ENCODE measurements around the gene CTNNA3.
"Not testable (repeated sequence)": the region's sequence is repeated elsewhere in the genome, so short reads cannot be mapped to it uniquely, and the experiment has no call there.

The CTNNA3 gene

GRCh38 chr10:67602268-67602950 is 93.6 kb downstream of the CTNNA3 start:
- DNase-seq = peak; percentile 99

- no peak for DNase-seq
These were observed 96.4 kb downstream of the CTNNA3 start for GRCh38 chr10:67599597-67599996.

GRCh38 chr10:67596641-67597040 is 99.4 kb downstream of the CTNNA3 start:
- peak; percentile 77 for DNase-seq

GRCh38 chr10:67587771-67588170 is 108.2 kb downstream of the CTNNA3 start:
- no peak for DNase-seq

- no peak for DNase-seq
These were observed 120.5 kb downstream of the CTNNA3 start for GRCh38 chr10:67575532-67575931.

- no peak for DNase-seq
These were observed 122.5 kb downstream of the CTNNA3 start for GRCh38 chr10:67573484-67573883.

GRCh38 chr10:67571503-67571902 is 124.5 kb downstream of the CTNNA3 start:
- no peak for DNase-seq

- DNase-seq = not testable (repeated sequence)
These were observed 137.7 kb downstream of the CTNNA3 start for GRCh38 chr10:67558311-67558710.

- no peak for DNase-seq
These were observed 142.7 kb downstream of the CTNNA3 start for GRCh38 chr10:67553254-67553653.

GRCh38 chr10:67550838-67551402 is 145.1 kb downstream of the CTNNA3 start:
- DNase-seq = no peak

GRCh38 chr10:67550046-67550445 is 145.9 kb downstream of the CTNNA3 start:
- peak; percentile 63 for DNase-seq

- peak; percentile 82 for DNase-seq
These were observed 146.6 kb downstream of the CTNNA3 start for GRCh38 chr10:67549390-67549789.

GRCh38 chr10:67541411-67541810 is 154.6 kb downstream of the CTNNA3 start:
- DNase-seq = no peak

GRCh38 chr10:67539312-67539711 is 156.7 kb downstream of the CTNNA3 start:
- DNase-seq = no peak

- no peak for DNase-seq
These were observed 158.1 kb downstream of the CTNNA3 start for GRCh38 chr10:67537906-67538305.

GRCh38 chr10:67533376-67533775 is 162.6 kb downstream of the CTNNA3 start:
- no peak for DNase-seq

GRCh38 chr10:67530990-67531389 is 165.0 kb downstream of the CTNNA3 start:
- DNase-seq = not testable (repeated sequence)

- DNase-seq = no peak
These were observed 168.6 kb downstream of the CTNNA3 start for GRCh38 chr10:67527351-67527750.

- no peak for DNase-seq
These were observed 174.4 kb downstream of the CTNNA3 start for GRCh38 chr10:67521546-67521945.

GRCh38 chr10:67520924-67521520 is 175.0 kb downstream of the CTNNA3 start:
- peak; percentile 70 for DNase-seq

GRCh38 chr10:67519434-67519833 is 176.6 kb downstream of the CTNNA3 start:
- DNase-seq = no peak

- DNase-seq = no peak
These were observed 177.2 kb downstream of the CTNNA3 start for GRCh38 chr10:67518756-67519155.

GRCh38 chr10:67518043-67518442 is 178.0 kb downstream of the CTNNA3 start:
- DNase-seq = no peak

- DNase-seq = no peak
These were observed 189.3 kb downstream of the CTNNA3 start for GRCh38 chr10:67506757-67507091.

Data from fibroblast of skin of back (primary cell).